Skeletal muscle satellite cell (primary cell): Measurements from ENCODE around the gene CFAP100.

ENCODE experiments used
- H3K27me3 ChIP-seq: 2 replicates; pipeline ENCODE4 v1.7.0; 2013; ENCODE audit warnings: low read length; ENCODE audit not compliant: control insufficient read depth, insufficient read depth
- H3K36me3 ChIP-seq: 2 replicates; pipeline ENCODE4 v1.7.0; 2013; ENCODE audit warnings: mild to moderate bottlenecking, control low read depth, low read length; ENCODE audit not compliant: insufficient read depth
- H3K4me1 ChIP-seq: 2 replicates; pipeline ENCODE4 v1.7.0; 2013; ENCODE audit warnings: low read length; ENCODE audit not compliant: control insufficient read depth, insufficient read depth
- H3K4me2 ChIP-seq: 2 replicates; pipeline ENCODE4 v1.7.0; 2013; ENCODE audit warnings: mild to moderate bottlenecking, low read length
- H3K4me3 ChIP-seq: 2 replicates; pipeline ENCODE4 v1.7.0; 2013; ENCODE audit warnings: low read length
- H3K9ac ChIP-seq: 2 replicates; pipeline ENCODE4 v1.7.0; 2013; ENCODE audit warnings: mild to moderate bottlenecking, low read depth, low read length, moderate library complexity
- H3K9me3 ChIP-seq: replicated peaks from 2 replicates; pipeline ENCODE4 v1.7.0; 2013; ENCODE audit warnings: mild to moderate bottlenecking, control low read depth, low read length

Gene CFAP100

GRCh38 chr3:126421573-126422119 lies 26.9 kb downstream of the CFAP100 start:
- peaks cover 19% of the 10 kb centered on the region for H3K27me3 ChIP-seq
- H3K4me3 ChIP-seq: no peak overlapping the region
- no peaks in the 10 kb centered on the region for H3K9me3 ChIP-seq
- H3K4me1 ChIP-seq: no peaks in the 10 kb centered on the region
- H3K4me2 ChIP-seq: no peak overlapping the region
- H3K36me3 ChIP-seq: no peaks in the 10 kb centered on the region
- no peak overlapping the region for H3K9ac ChIP-seq

DNA sequence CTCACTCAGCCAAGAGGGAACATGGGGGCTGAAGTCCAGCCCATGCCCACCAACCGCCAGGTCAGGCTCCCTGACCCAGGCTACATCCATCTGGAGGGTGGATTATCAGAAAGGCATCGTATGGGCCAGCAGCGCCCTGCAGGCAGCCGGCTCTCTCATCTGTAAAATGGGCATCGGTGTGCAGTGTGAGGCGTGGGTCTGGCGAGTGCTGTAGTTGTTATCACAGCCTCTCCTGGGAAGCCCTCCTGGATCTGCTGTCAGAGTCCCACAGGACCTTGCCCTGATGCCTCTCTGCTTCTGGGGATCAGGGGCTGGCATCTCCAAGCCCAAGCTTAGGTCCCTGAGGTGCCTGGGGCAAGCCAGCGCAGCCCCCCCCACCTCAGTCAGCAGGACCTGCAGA lies 27.4 kb downstream of the CFAP100 start:
- Histone ChIP-seq H3K9me3 (no peaks in the 10 kb centered on the region), H3K4me2 (no peak overlapping the region), H3K27me3 (peaks cover 14% of the 10 kb centered on the region), H3K9ac (no peak overlapping the region), H3K36me3 (no peaks in the 10 kb centered on the region), H3K4me3 (no peak overlapping the region), H3K4me1 (no peaks in the 10 kb centered on the region)

GRCh38 chr3:126422571-126423091 lies 27.9 kb downstream of the CFAP100 start:
- no peaks in the 10 kb centered on the region for H3K4me1 ChIP-seq
- no peaks in the 10 kb centered on the region for H3K9me3 ChIP-seq
- no peak overlapping the region for H3K4me2 ChIP-seq
- no peak overlapping the region for H3K4me3 ChIP-seq
- H3K27me3 ChIP-seq: peaks cover 9% of the 10 kb centered on the region
- H3K36me3 ChIP-seq: no peaks in the 10 kb centered on the region
- no peak overlapping the region for H3K9ac ChIP-seq

- no peak overlapping the region for H3K4me2 ChIP-seq
- no peak overlapping the region for H3K9ac ChIP-seq
- H3K27me3 ChIP-seq: peaks cover 4% of the 10 kb centered on the region
- H3K36me3 ChIP-seq: no peaks in the 10 kb centered on the region
- no peaks in the 10 kb centered on the region for H3K9me3 ChIP-seq
- no peaks in the 10 kb centered on the region for H3K4me1 ChIP-seq
- no peak overlapping the region for H3K4me3 ChIP-seq
These were observed 28.7 kb downstream of the CFAP100 start for GRCh38 chr3:126423191-126424038.

- H3K27me3 ChIP-seq: peaks cover 3% of the 10 kb centered on the region
- H3K9me3 ChIP-seq: no peaks in the 10 kb centered on the region
- no peak overlapping the region for H3K4me2 ChIP-seq
- H3K36me3 ChIP-seq: no peaks in the 10 kb centered on the region
- no peak overlapping the region for H3K9ac ChIP-seq
- H3K4me1 ChIP-seq: no peaks in the 10 kb centered on the region
- no peak overlapping the region for H3K4me3 ChIP-seq
These were observed 29.5 kb downstream of the CFAP100 start for GRCh38 chr3:126424039-126424717.

DNA sequence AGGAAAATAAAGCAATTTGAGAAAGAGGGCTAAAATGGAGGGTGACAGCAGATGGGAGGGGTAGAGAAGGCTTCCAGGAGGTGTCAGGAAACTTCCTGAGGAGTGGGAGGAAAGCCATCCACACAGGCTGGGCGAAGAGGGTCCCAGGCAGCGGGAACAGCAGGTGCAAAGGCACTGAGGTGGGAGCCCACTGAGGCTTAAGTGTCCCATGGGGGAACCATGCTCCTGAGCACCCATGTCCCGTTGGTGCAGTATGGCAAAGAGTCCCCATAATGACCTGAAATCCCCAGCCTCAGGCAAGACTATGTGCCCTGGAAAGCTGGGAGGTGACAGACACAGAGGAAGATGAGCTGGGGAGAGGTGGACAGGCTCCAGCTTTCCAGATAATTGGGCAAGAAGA lies 30.0 kb downstream of the CFAP100 start:
- H3K36me3 ChIP-seq: no peaks in the 10 kb centered on the region
- no peak overlapping the region for H3K4me2 ChIP-seq
- no peak overlapping the region for H3K9ac ChIP-seq
- no peak overlapping the region for H3K4me3 ChIP-seq
- H3K27me3 ChIP-seq: no peaks in the 10 kb centered on the region
- H3K4me1 ChIP-seq: no peaks in the 10 kb centered on the region
- no peaks in the 10 kb centered on the region for H3K9me3 ChIP-seq

GRCh38 chr3:126431103-126431534 lies 36.4 kb downstream of the CFAP100 start:
- Histone ChIP-seq H3K4me2 (no peak overlapping the region), H3K27me3 (no peaks in the 10 kb centered on the region), H3K4me3 (no peak overlapping the region), H3K4me1 (peaks cover 9% of the 10 kb centered on the region), H3K36me3 (peaks cover 2% of the 10 kb centered on the region), H3K9ac (no peak overlapping the region), H3K9me3 (no peaks in the 10 kb centered on the region)

DNA sequence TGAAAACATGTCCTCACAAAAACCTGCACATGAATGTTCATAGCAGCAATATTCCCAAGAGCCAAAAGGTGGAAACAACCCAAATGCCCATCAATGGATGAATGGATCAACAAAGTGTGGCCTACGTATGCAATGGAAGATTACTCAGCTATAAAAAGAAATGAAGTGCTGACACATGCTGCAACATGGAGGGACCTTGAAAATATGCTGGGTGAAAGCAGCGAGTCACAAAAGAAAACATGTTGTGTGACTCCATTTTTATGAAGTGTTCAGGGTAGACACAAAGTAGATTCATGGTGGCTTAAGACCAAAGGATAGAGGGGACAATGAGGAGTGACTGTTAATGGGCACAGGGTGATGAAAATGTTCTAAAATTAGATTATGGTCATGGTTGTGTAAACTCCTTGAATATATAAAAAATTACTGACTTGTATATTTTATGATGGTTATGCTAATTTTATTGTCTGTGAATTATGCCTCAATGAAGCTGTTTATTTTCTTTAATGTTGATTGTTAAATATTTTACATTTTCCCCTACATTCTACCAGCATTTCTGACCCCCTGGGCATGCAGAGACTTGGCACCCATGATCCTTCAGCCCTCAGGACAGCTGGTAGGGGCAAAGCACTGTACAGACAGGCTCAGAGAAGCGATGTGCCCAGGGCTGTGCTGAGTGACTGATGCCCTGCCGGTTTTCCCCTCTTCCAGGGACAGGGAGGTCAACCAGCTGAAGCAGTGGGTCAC lies 37.8 kb downstream of the CFAP100 start:
- Histone ChIP-seq H3K27me3 (no peaks in the 10 kb centered on the region), H3K4me1 (peaks cover 9% of the 10 kb centered on the region), H3K9ac (no peak overlapping the region), H3K4me3 (no peak overlapping the region), H3K36me3 (peaks cover 13% of the 10 kb centered on the region), H3K9me3 (no peaks in the 10 kb centered on the region), H3K4me2 (no peak overlapping the region)

DNA sequence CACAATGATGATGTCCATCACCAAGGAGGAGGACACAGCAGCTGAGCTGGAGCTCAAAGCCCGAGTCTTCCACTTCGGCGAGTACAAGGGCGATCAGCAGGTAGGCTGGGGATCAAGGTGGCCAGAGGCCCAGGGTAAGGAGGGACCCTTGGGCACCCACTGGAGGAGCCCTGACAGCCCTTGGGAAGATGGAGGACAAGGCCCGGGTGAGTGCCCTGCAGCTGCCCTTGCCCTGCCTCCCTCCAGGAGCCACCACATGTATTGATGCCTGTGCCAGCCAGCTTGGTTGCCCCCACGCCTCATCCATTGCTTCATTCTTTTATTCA lies 38.4 kb downstream of the CFAP100 start:
- no peaks in the 10 kb centered on the region for H3K27me3 ChIP-seq
- peaks cover 9% of the 10 kb centered on the region for H3K4me1 ChIP-seq
- H3K4me3 ChIP-seq: no peak overlapping the region
- H3K9ac ChIP-seq: no peak overlapping the region
- H3K36me3 ChIP-seq: peaks cover 17% of the 10 kb centered on the region
- H3K9me3 ChIP-seq: no peaks in the 10 kb centered on the region
- no peak overlapping the region for H3K4me2 ChIP-seq

- no peak overlapping the region for H3K4me2 ChIP-seq
These were observed 39.0 kb downstream of the CFAP100 start for GRCh38 chr3:126433496-126434263.

GRCh38 chr3:126434264-126434590 lies 39.5 kb downstream of the CFAP100 start:
- Histone ChIP-seq H3K27me3 (no peaks in the 10 kb centered on the region), H3K9me3 (no peaks in the 10 kb centered on the region), H3K9ac (no peak overlapping the region), H3K36me3 (peaks cover 25% of the 10 kb centered on the region), H3K4me1 (peaks cover 9% of the 10 kb centered on the region), H3K4me2 (no peak overlapping the region), H3K4me3 (no peak overlapping the region)

More at GRCh38 chr3:126433496-126434263, 39.0 kb downstream of the CFAP100 start:
- no peak overlapping the region for H3K9ac ChIP-seq
- H3K36me3 ChIP-seq: peaks cover 23% of the 10 kb centered on the region
- peaks cover 9% of the 10 kb centered on the region for H3K4me1 ChIP-seq
- H3K9me3 ChIP-seq: no peaks in the 10 kb centered on the region
- H3K4me3 ChIP-seq: no peak overlapping the region
- H3K27me3 ChIP-seq: no peaks in the 10 kb centered on the region
